HG02840 (cell line): Measurements from ENCODE around the gene ZNF800.

Source experiments
- ATAC-seq: cut with Tn5 transposase; IDR thresholded peaks from one replicate; pipeline ENCODE4 v1.9.1; 2021; ENCODE audit warnings: mild to moderate bottlenecking, moderate library complexity, moderate number of reproducible peaks; ENCODE audit not compliant: unreplicated experiment, low FRiP score

Gene ZNF800

GRCh38 chr7:127349881-127350280, 42.6 kb downstream of the ZNF800 start:
- no peak for ATAC-seq

GRCh38 chr7:127348247-127348631, 44.3 kb downstream of the ZNF800 start:
- ATAC-seq = no peak

GRCh38 chr7:127347567-127348246, 44.8 kb downstream of the ZNF800 start:
- ATAC-seq = peak; percentile 93

GRCh38 chr7:127346575-127347256, 45.8 kb downstream of the ZNF800 start:
- no peak for ATAC-seq

- ATAC-seq = no peak
Observed at GRCh38 chr7:127342596-127342995, 49.9 kb downstream of the ZNF800 start.

GRCh38 chr7:127338122-127338521, 54.4 kb downstream of the ZNF800 start:
- ATAC-seq = no peak

- no peak for ATAC-seq
Observed at GRCh38 chr7:127337581-127337980, 54.9 kb downstream of the ZNF800 start.

GRCh38 chr7:127336458-127336857, 56.0 kb downstream of the ZNF800 start:
- no peak for ATAC-seq

- no peak for ATAC-seq
Observed at GRCh38 chr7:127332880-127333279, 59.6 kb downstream of the ZNF800 start.

GRCh38 chr7:127330070-127330469, 62.4 kb downstream of the ZNF800 start:
- ATAC-seq = no peak

GRCh38 chr7:127322832-127323493, 69.5 kb downstream of the ZNF800 start:
- ATAC-seq = no peak

- no peak for ATAC-seq
Observed at GRCh38 chr7:127322351-127322750, 70.2 kb downstream of the ZNF800 start.

- no peak for ATAC-seq
Observed at GRCh38 chr7:127320974-127321373, 71.5 kb downstream of the ZNF800 start.
